ENCODE data around the gene PIPOX. TPM values are rescaled to one million over a fixed set of nuclear protein-coding genes. Genes with fewer than 3 reads are reported as not detected.

The PIPOX gene
- total and polyA plus RNA-seq, 7 experiments from 2014 or later: 0.27 to 6.4 (median 4.2) TPM

- POLR2A ChIA-PET: no interaction called here
- peaks cover 42 to 62% (median 52%) of the 10 kb centered on the region in 5 donors for H3K27me3 Mint-ChIP-seq
- H3K4me1 Mint-ChIP-seq: peaks cover 0 to 4% (median 0%) of the 10 kb centered on the region in 7 donors
- DNase-seq (no peak), ATAC-seq (no peak)
- no peak overlapping the region for H3K27ac Mint-ChIP-seq
- H3K36me3 Mint-ChIP-seq: peaks cover 0 to 5% (median 4%) of the 10 kb centered on the region in 5 donors
- H3K27ac ChIP-seq (ENCODE audit: low read depth, low read length): no peak overlapping the region
- H3K9me3 Mint-ChIP-seq: peaks cover 0 to 5% (median 0%) of the 10 kb centered on the region in 11 donors
- H3K9me3 ChIP-seq (ENCODE audit: control insufficient read depth in 2 of 3, low read length in 3 of 3): no peaks in the 10 kb centered on the region
- no peak overlapping the region for H3K4me3 Mint-ChIP-seq
- H3K36me3 ChIP-seq (ENCODE audit: control insufficient read depth in 2 of 3, insufficient read depth in 3 of 3, low read length in 3 of 3): no peaks in the 10 kb centered on the region
- no peaks in the 10 kb centered on the region for H3K4me1 ChIP-seq (ENCODE audit: control insufficient read depth in 2 of 2, insufficient read depth in 2 of 2, low read length in 2 of 2)
- peaks cover 0 to 16% of the 10 kb centered on the region in 2 donors for H3K27me3 ChIP-seq (ENCODE audit: control insufficient read depth in 2 of 2, insufficient read depth in 2 of 2, low read length in 2 of 2)
- H3K4me3 ChIP-seq (ENCODE audit: low read length): no peak overlapping the region
- CTCF ChIA-PET: no interaction called here
- intact Hi-C loops (cut with micrococcal nuclease): no loop called here
Measured at GRCh38 chr17:29008591-29008990, 34.4 kb upstream of the PIPOX start.

- no peaks in the 10 kb centered on the region for H3K36me3 ChIP-seq (ENCODE audit: control insufficient read depth in 2 of 3, insufficient read depth in 3 of 3, low read length in 3 of 3)
- ATAC-seq: no peak
- DNase-seq: no peak
- Mint-ChIP-seq H3K9me3 (peaks cover 0 to 5% (median 0%) of the 10 kb centered on the region in 11 donors), H3K4me1 (peaks cover 0 to 4% (median 0%) of the 10 kb centered on the region in 7 donors), H3K4me3 (no peak overlapping the region), H3K27ac (no peak overlapping the region), H3K27me3 (peaks cover 30 to 47% (median 37%) of the 10 kb centered on the region in 5 donors), H3K36me3 (peaks cover 0 to 5% (median 4%) of the 10 kb centered on the region in 5 donors)
- no peaks in the 10 kb centered on the region for H3K9me3 ChIP-seq (ENCODE audit: control insufficient read depth in 2 of 3, low read length in 3 of 3)
- H3K4me3 ChIP-seq (ENCODE audit: low read length): no peak overlapping the region
- no peaks in the 10 kb centered on the region for H3K4me1 ChIP-seq (ENCODE audit: control insufficient read depth in 2 of 2, insufficient read depth in 2 of 2, low read length in 2 of 2)
- no peak overlapping the region for H3K27ac ChIP-seq (ENCODE audit: low read depth, low read length)
- CTCF ChIA-PET: interaction anchor here (0.7 kb wide), 1 partner anchor 41 kb away, joined by 3 read pairs; no protein-coding TSS in a partner anchor
- H3K27me3 ChIP-seq (ENCODE audit: control insufficient read depth in 2 of 2, insufficient read depth in 2 of 2, low read length in 2 of 2): peaks cover 0 to 8% of the 10 kb centered on the region in 2 donors
- POLR2A ChIA-PET: no interaction called here
- intact Hi-C loops (cut with micrococcal nuclease): no loop called here
Measured at GRCh38 chr17:29010129-29010528, 32.8 kb upstream of the PIPOX start.

DNA sequence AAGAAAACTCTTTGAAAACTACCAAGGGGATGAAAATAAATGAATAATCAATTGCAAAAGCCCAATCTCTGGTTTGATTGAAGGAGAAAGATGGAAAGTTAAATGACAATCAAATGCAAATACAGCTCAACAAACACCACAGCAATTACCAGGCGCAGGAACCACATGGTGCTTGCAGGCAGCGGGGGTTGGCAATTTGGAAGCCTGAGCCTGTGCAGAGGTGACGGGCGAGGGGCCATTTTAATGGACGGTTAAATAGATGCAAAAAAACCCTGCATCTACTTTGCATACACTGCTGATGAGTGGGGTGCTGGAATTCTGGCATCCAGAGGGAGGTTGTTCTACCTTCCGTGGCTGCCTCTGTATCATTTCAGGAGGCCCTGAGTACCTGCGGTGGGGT, 32.4 kb upstream of the PIPOX start:
- ChIA-PET CTCF (interaction anchor here (0.7 kb wide), 1 partner anchor 42 kb away, joined by 3 read pairs; no protein-coding TSS in a partner anchor), POLR2A (no interaction called here)
- no peaks in the 10 kb centered on the region for H3K4me1 ChIP-seq (ENCODE audit: control insufficient read depth in 2 of 2, insufficient read depth in 2 of 2, low read length in 2 of 2)
- H3K36me3 ChIP-seq (ENCODE audit: control insufficient read depth in 2 of 3, insufficient read depth in 3 of 3, low read length in 3 of 3): no peaks in the 10 kb centered on the region
- H3K36me3 Mint-ChIP-seq: peaks cover 0 to 5% (median 4%) of the 10 kb centered on the region in 5 donors
- H3K4me3 ChIP-seq (ENCODE audit: low read length): no peak overlapping the region
- DNase-seq (no peak), ATAC-seq (no peak)
- intact Hi-C loops (cut with micrococcal nuclease): no loop called here
- H3K9me3 Mint-ChIP-seq: peaks cover 0 to 5% (median 0%) of the 10 kb centered on the region in 11 donors
- H3K27ac Mint-ChIP-seq: no peak overlapping the region
- peaks cover 0 to 6% of the 10 kb centered on the region in 2 donors for H3K27me3 ChIP-seq (ENCODE audit: control insufficient read depth in 2 of 2, insufficient read depth in 2 of 2, low read length in 2 of 2)
- H3K4me3 Mint-ChIP-seq: no peak overlapping the region
- H3K9me3 ChIP-seq (ENCODE audit: control insufficient read depth in 2 of 3, low read length in 3 of 3): no peaks in the 10 kb centered on the region
- no peak overlapping the region for H3K27ac ChIP-seq (ENCODE audit: low read depth, low read length)
- H3K4me1 Mint-ChIP-seq: peaks cover 0 to 4% (median 0%) of the 10 kb centered on the region in 7 donors
- H3K27me3 Mint-ChIP-seq: peaks cover 30 to 45% (median 39%) of the 10 kb centered on the region in 5 donors

GRCh38 chr17:29012535-29012934, 30.4 kb upstream of the PIPOX start:
- Mint-ChIP-seq H3K4me3 (no peak overlapping the region), H3K36me3 (peaks cover 0 to 4% (median 2%) of the 10 kb centered on the region in 5 donors), H3K27me3 (peaks cover 17 to 38% (median 31%) of the 10 kb centered on the region in 5 donors), H3K4me1 (no peaks in the 10 kb centered on the region), H3K27ac (no peak overlapping the region), H3K9me3 (peaks cover 0 to 3% (median 0%) of the 10 kb centered on the region in 11 donors)
- no peaks in the 10 kb centered on the region for H3K36me3 ChIP-seq (ENCODE audit: control insufficient read depth in 2 of 3, insufficient read depth in 3 of 3, low read length in 3 of 3)
- no peak overlapping the region for H3K4me3 ChIP-seq (ENCODE audit: low read length)
- ATAC-seq (no peak), DNase-seq (no peak)
- H3K9me3 ChIP-seq (ENCODE audit: control insufficient read depth in 2 of 3, low read length in 3 of 3): no peaks in the 10 kb centered on the region
- H3K4me1 ChIP-seq (ENCODE audit: control insufficient read depth in 2 of 2, insufficient read depth in 2 of 2, low read length in 2 of 2): no peaks in the 10 kb centered on the region
- intact Hi-C loops (cut with micrococcal nuclease): no loop called here
- ChIA-PET CTCF (no interaction called here), POLR2A (no interaction called here)
- peaks cover 0 to 3% of the 10 kb centered on the region in 2 donors for H3K27me3 ChIP-seq (ENCODE audit: control insufficient read depth in 2 of 2, insufficient read depth in 2 of 2, low read length in 2 of 2)
- no peak overlapping the region for H3K27ac ChIP-seq (ENCODE audit: low read depth, low read length)

DNA sequence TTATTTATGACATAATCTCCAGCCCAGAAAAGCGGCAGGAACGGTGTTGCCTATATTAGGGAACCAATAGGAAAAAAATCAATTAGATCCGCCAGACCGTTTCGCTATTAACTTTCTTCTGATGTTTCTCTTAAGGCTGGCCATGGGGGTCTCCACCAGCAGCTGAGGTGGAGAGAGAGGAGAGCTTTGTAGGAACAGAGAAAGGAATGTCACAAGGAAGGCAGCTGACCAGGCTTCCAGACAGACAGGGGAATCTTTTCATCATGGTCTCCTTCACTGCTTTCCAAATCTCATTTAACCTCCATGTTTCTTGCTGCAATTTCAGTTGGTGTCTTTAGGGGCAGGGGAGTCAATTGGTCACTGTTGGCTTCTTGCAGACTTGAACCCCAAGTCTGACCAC, 28.2 kb upstream of the PIPOX start:
- intact Hi-C loops (cut with micrococcal nuclease): no loop called here
- CTCF ChIA-PET: interaction anchor here (0.7 to 1.6 kb wide), 2 partner anchors 11 to 53 kb away, joined by 3 to 4 read pairs; no protein-coding TSS in a partner anchor
- Histone ChIP-seq H3K27me3 (ENCODE audit: control insufficient read depth in 2 of 2, insufficient read depth in 2 of 2, low read length in 2 of 2) (no peaks in the 10 kb centered on the region), H3K4me3 (ENCODE audit: low read length) (no peak overlapping the region), H3K36me3 (ENCODE audit: control insufficient read depth in 2 of 3, insufficient read depth in 3 of 3, low read length in 3 of 3) (no peaks in the 10 kb centered on the region), H3K27ac (ENCODE audit: low read depth, low read length) (no peak overlapping the region), H3K9me3 (ENCODE audit: control insufficient read depth in 2 of 3, low read length in 3 of 3) (no peaks in the 10 kb centered on the region), H3K4me1 (ENCODE audit: control insufficient read depth in 2 of 2, insufficient read depth in 2 of 2, low read length in 2 of 2) (peaks cover 4 to 5% of the 10 kb centered on the region in 2 donors)
- peaks cover 0 to 10% (median 5%) of the 10 kb centered on the region in 7 donors for H3K4me1 Mint-ChIP-seq
- no peaks in the 10 kb centered on the region for H3K36me3 Mint-ChIP-seq
- DNase-seq (no peak), ATAC-seq (no peak)
- no peaks in the 10 kb centered on the region for H3K9me3 Mint-ChIP-seq
- no peak overlapping the region for H3K27ac Mint-ChIP-seq
- POLR2A ChIA-PET: no interaction called here
- H3K4me3 Mint-ChIP-seq: no peak overlapping the region
- peaks cover 19 to 42% (median 36%) of the 10 kb centered on the region in 5 donors for H3K27me3 Mint-ChIP-seq

GRCh38 chr17:29016345-29017210, 26.4 kb upstream of the PIPOX start:
- Histone ChIP-seq H3K36me3 (ENCODE audit: control insufficient read depth in 2 of 3, insufficient read depth in 3 of 3, low read length in 3 of 3) (no peaks in the 10 kb centered on the region), H3K4me3 (ENCODE audit: low read length) (no peak overlapping the region), H3K9me3 (ENCODE audit: control insufficient read depth in 2 of 3, low read length in 3 of 3) (no peaks in the 10 kb centered on the region), H3K4me1 (ENCODE audit: control insufficient read depth in 2 of 2, insufficient read depth in 2 of 2, low read length in 2 of 2) (peaks cover 5 to 7% of the 10 kb centered on the region in 2 donors), H3K27ac (ENCODE audit: low read depth, low read length) (no peak overlapping the region), H3K27me3 (ENCODE audit: control insufficient read depth in 2 of 2, insufficient read depth in 2 of 2, low read length in 2 of 2) (peaks cover 0 to 10% of the 10 kb centered on the region in 2 donors)
- H3K27me3 Mint-ChIP-seq: peaks cover 31 to 47% (median 42%) of the 10 kb centered on the region in 5 donors
- intact Hi-C loops (cut with micrococcal nuclease): no loop called here
- peaks cover 0 to 14% (median 5%) of the 10 kb centered on the region in 7 donors for H3K4me1 Mint-ChIP-seq
- DNase-seq (no peak), ATAC-seq (no peak)
- H3K9me3 Mint-ChIP-seq: no peaks in the 10 kb centered on the region
- H3K4me3 Mint-ChIP-seq: no peak overlapping the region
- no peak overlapping the region for H3K27ac Mint-ChIP-seq
- no peaks in the 10 kb centered on the region for H3K36me3 Mint-ChIP-seq
- POLR2A ChIA-PET: no interaction called here
- CTCF ChIA-PET: interaction anchor here (0.6 kb wide), 2 partner anchors 12 to 108 kb away, joined by 3 to 5 read pairs; no protein-coding TSS in a partner anchor

Data from naive thymus-derived CD4-positive, alpha-beta T cell (primary cell).